Common myeloid progenitor, CD34-positive (primary cell): Measurements from ENCODE around the gene ZNF821.
A peak's percentile ranks its signal among the peaks of the same experiment; 100 is the strongest.

Experiments
- CTCF ChIA-PET: fragments of 350-600 bp; sonication (Branson Sonifier 250); formaldehyde crosslinking; loops from one replicate; lab custom pipeline; 2021; ENCODE audit warnings: antibody characterized with exemption; lab: Charles Lee
- POLR2A ChIA-PET: fragments of 350-600 bp; sonication (Branson Sonifier 250); formaldehyde crosslinking; loops from one replicate; lab custom pipeline; 2021; ENCODE audit warnings: antibody characterized with exemption; lab: Charles Lee
- DNase-seq, 3 donors: peaks; one replicate each; pipeline versions ENCODE4 v3.0.0 to v3.0.0-alpha.2; 2013
- H3K27ac ChIP-seq, 2 experiments: 1 replicate in 1 of 2; 2 replicates in 1 of 2; pipeline ENCODE4 v1.7.0; 2013; ENCODE audit warnings: inconsistent platforms in 2 of 2, low read length in 2 of 2, mild to moderate bottlenecking in 2 of 2, low read depth in 1 of 2, moderate library complexity in 1 of 2; ENCODE audit not compliant: severe bottlenecking in 2 of 2, insufficient read depth in 1 of 2, poor library complexity in 1 of 2
- H3K27me3 ChIP-seq, 5 experiments: replicated peaks in 2 of 5; 1 replicate in 3 of 5; 2 replicates in 2 of 5; pipeline versions ENCODE4 v1.6.1 to v1.7.0; 2013; ENCODE audit warnings: low read length in 4 of 5, mild to moderate bottlenecking in 2 of 5, moderate library complexity in 2 of 5, inconsistent platforms in 1 of 5; ENCODE audit not compliant: insufficient read depth in 5 of 5, control insufficient read depth in 4 of 5
- H3K36me3 ChIP-seq, 4 experiments: 1 replicate in 2 of 4; 2 replicates in 2 of 4; pipeline versions ENCODE4 v1.6.1 to v1.7.0; 2013; ENCODE audit warnings: low read length in 3 of 4, control low read depth in 1 of 4, mild to moderate bottlenecking in 1 of 4; ENCODE audit not compliant: control insufficient read depth in 4 of 4, insufficient read depth in 4 of 4
- H3K4me1 ChIP-seq, 4 experiments: 1 replicate in 3 of 4; 2 replicates in 1 of 4; pipeline versions ENCODE4 v1.6.1 to v1.7.1; 2013; ENCODE audit warnings: low read length in 3 of 4, mild to moderate bottlenecking in 3 of 4, control low read depth in 1 of 4, inconsistent platforms in 1 of 4, moderate library complexity in 1 of 4; ENCODE audit not compliant: control insufficient read depth in 4 of 4, insufficient read depth in 4 of 4; ENCODE audit errors: control extremely low read depth in 1 of 4
- H3K4me3 ChIP-seq, 7 experiments: 1 replicate in 4 of 7; 2 replicates in 3 of 7; pipeline versions ENCODE4 v1.5.1 to v1.7.0; 2013; ENCODE audit warnings: mild to moderate bottlenecking in 7 of 7, low read length in 6 of 7, moderate library complexity in 6 of 7, inconsistent platforms in 2 of 7, low read depth in 2 of 7, control low read depth in 1 of 7; ENCODE audit not compliant: insufficient read depth in 4 of 7, control insufficient read depth in 1 of 7; ENCODE audit errors: extremely low read depth in 1 of 7
- H3K9me3 ChIP-seq, 5 experiments: 1 replicate in 4 of 5; 2 replicates in 1 of 5; pipeline versions ENCODE4 v1.6.1 to v1.7.1; 2013; ENCODE audit warnings: low read length in 4 of 5, mild to moderate bottlenecking in 2 of 5, inconsistent platforms in 1 of 5, low read depth in 1 of 5, moderate library complexity in 1 of 5; ENCODE audit not compliant: control insufficient read depth in 4 of 5, insufficient read depth in 2 of 5; ENCODE audit errors: control extremely low read depth in 1 of 5
- WGBS: methylation state at CpG from one replicate; pipeline ENCODE4 v1.1.5; 2013; ENCODE audit not compliant: insufficient coverage; 5-methylcytosine and 5-hydroxymethylcytosine counted together

The ZNF821 gene

DNA sequence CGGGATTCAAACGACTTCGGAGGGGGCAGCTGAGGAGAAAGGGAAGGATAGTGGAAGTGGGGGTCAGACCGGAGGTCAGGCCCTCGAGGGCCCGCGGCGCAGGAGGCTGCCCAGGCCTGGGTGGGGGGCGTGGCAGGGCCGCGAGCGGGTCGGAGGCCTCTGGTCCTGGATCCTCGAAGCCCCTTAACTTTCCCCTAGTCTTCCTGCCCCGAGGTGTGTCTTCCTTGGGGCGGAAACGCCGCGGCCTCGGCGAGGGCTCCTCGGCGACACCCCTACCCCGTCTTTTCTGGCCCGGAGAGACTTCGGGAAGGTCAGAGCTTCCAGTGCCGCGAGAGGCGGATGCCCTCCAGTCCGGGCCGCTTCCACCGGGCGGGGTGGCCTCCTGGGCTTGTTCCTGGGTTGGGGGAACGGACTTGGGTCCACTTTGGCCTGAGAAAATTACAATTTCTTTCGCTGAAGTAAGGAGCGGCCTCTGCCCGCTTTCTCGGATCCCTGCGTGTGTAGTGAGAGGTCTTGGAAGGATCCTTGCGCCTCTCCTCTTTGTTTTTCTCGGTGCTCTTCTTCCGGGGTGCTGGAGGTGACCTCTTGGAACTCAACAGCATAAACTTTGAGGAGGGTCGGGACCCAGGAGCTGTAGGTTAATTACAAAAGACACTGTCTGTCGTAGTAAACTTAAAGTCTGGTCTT lies 11.8 kb upstream of the ZNF821 start:
- POLR2A ChIA-PET, result interaction anchor here (1.0 to 2.1 kb wide), 2 partner anchors 11 to 13 kb away, joined by 4 to 8 read pairs; partner anchors contain the start of gene ZNF821
- 0% methylated on average over 28 of the region's 44 CpGs for WGBS
- peak overlapping the region; percentile 85 to 99 (median 96) for H3K4me3 ChIP-seq
- H3K27me3 ChIP-seq, result no peaks in the 10 kb centered on the region
- H3K4me1 ChIP-seq, result peaks cover 8 to 42% (median 29%) of the 10 kb centered on the region in 4 experiments
- H3K9me3 ChIP-seq, result no peaks in the 10 kb centered on the region
- CTCF ChIA-PET, result interaction anchor here (1.1 to 8.5 kb wide), 2 partner anchors 13 to 20 kb away, joined by 4 to 67 read pairs; partner anchors contain the start of gene ZNF821
- H3K27ac ChIP-seq, result peak overlapping the region; percentile 91 to 98
- no peak for DNase-seq
- H3K36me3 ChIP-seq, result peaks cover 0 to 4% (median 1%) of the 10 kb centered on the region in 4 experiments

DNA sequence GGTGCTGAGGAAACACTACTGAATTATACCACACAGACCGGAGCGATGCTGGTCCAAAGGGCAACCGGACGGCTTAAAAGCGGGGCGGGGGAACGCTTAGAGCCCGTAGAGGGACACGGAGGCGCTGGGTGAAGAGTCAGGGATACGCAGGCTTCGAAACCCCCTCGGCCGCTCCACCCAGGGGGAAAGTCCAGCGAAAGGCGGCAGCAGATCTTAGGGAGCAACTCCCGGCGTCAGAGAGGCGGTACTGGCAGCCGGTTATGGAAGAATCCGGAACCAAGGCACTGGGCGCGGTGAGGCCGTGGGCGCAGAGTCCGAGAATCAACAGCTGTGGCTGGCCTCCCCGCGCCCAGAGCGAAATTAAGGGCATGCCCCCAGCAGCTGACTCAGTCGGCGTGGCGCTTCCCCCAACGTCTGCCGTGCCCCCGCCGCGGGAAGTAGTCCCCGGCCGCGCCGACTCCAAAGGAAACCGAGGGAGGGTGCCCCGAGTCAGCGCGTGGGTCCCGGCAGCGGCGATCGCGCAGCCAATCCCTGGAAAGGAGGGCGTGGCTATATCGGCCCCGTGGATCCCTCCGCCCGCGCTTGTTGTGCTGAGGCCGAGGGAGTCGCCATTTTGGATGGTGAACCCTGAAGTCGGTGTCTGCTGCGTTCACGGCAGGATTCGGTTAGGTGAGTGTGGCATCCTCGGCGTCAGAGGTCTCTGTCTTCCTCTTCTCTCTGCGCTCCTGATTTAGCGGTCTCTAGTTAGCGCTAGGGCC lies 11.1 kb upstream of the ZNF821 start, which contains the start of gene IST1:
TSS of gene IST1 (plus strand) at position 611 of the 758 bp plus-strand sequence. CDS start 20,110 bp downstream, outside the sequence.
- CTCF ChIA-PET, result interaction anchor here (8.5 kb wide), 1 partner anchor 12 kb away, joined by 67 read pairs; the partner anchor contains the start of gene ZNF821
- peaks cover 8 to 35% (median 26%) of the 10 kb centered on the region in 4 experiments for H3K4me1 ChIP-seq
- WGBS, result under 1% methylated on average over 55 of the region's 67 CpGs

DNA sequence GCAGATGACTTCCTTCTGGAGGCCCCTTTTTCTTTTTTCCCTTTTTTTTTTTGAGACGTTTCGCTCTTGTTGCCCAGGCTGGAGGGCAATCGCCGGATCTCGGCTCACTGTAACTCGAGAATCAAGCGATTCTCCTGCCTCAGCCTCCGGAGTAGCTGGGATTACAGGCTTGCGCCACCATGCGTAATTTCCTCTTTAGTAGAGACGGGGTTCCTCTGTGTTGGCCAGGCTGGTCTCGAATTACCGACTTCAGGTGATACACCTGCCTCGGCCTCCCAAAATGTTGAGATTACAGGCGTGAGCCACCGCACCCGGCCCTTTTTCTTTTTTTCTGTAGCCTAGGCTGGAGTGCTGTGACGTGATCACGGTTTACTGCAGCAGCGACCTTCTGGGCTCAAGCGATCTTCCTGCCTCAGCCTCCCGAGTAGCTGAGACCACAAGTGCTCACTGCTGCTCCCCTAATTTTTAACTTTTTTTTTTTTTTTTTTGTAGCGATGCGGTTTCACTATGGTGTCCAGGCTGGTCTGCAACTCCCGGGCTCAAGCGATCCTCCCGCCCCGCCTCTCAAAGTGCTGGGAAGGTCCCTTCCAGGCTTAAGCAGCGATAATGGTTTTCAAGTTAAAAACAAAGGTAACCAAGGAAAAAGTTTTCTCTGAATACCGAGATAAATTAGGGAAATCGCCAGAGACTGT lies 10.4 kb upstream of the ZNF821 start:
- Histone ChIP-seq H3K36me3 (peaks cover 0 to 4% (median 1%) of the 10 kb centered on the region in 4 experiments), H3K9me3 (no peaks in the 10 kb centered on the region), H3K27me3 (no peaks in the 10 kb centered on the region), H3K4me1 (peaks cover 8 to 29% (median 22%) of the 10 kb centered on the region in 4 experiments), H3K4me3 (peak overlapping the region; percentile 85 to 99 (median 96)), H3K27ac (peak overlapping the region; percentile 79 to 98)
- ChIA-PET CTCF (interaction anchor here (1.2 to 8.5 kb wide), 2 partner anchors 11 to 48 kb away, joined by 5 to 67 read pairs; partner anchors contain the start of gene ZNF821), POLR2A (interaction anchor here (1.0 to 2.1 kb wide), 2 partner anchors 10 to 11 kb away, joined by 4 to 8 read pairs; partner anchors contain the start of gene ZNF821)
- 0% methylated on average over 23 of the region's 31 CpGs for WGBS
- DNase-seq, result peak; percentile 53 to 65 (median 59)

More for the DNA sequence above, 11.1 kb upstream of the ZNF821 start, which contains the start of gene IST1:
- H3K9me3 ChIP-seq, result no peaks in the 10 kb centered on the region
- peak; percentile 98 to 99 (median 99) for DNase-seq
- H3K4me3 ChIP-seq, result peak within 1 kb of the TSS; percentile 85 to 99 (median 96)
- H3K27ac ChIP-seq, result peak within 1 kb of the TSS; percentile 91 to 98
- POLR2A ChIA-PET, result interaction anchor here (1.0 to 2.1 kb wide), 2 partner anchors 11 to 12 kb away, joined by 4 to 8 read pairs; partner anchors contain the start of gene ZNF821
- H3K27me3 ChIP-seq, result no peaks in the 10 kb centered on the region
- H3K36me3 ChIP-seq, result peaks cover 0 to 4% (median 1%) of the 10 kb centered on the region in 4 experiments

DNA sequence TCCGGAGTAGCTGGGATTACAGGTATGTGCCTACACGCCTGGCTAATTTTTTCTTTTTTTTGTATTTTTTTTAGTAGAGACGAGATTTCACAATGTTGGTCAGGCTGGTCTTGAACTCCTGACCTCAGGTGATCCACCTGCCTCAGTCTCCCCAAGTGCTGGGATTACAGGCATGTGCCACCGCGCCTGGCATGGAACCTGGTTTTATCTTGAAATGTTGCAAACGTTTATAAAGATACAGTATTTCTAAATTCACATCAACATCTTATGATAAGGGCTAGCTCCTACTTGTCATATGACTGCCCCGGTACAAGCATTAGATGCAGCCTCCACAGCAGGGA lies 9.9 kb upstream of the ZNF821 start:
- H3K9me3 ChIP-seq, result no peaks in the 10 kb centered on the region
- peaks cover 8 to 26% (median 20%) of the 10 kb centered on the region in 4 experiments for H3K4me1 ChIP-seq
- H3K36me3 ChIP-seq, result peaks cover 0 to 4% (median 1%) of the 10 kb centered on the region in 4 experiments
- peak overlapping the region; percentile 79 to 98 for H3K27ac ChIP-seq
- CTCF ChIA-PET, result interaction anchor here (1.2 to 8.5 kb wide), 2 partner anchors 11 to 47 kb away, joined by 5 to 67 read pairs; partner anchors contain the start of gene ZNF821
- POLR2A ChIA-PET, result interaction anchor here (0.5 to 2.1 kb wide), 2 partner anchors 9 to 165 kb away, joined by 3 to 8 read pairs; partner anchors contain the start of gene ZNF821
- DNase-seq, result no peak
- 0% methylated on average over 2 of the region's 7 CpGs for WGBS
- H3K4me3 ChIP-seq, result peak overlapping the region; percentile 85 to 99 (median 96)
- H3K27me3 ChIP-seq, result no peaks in the 10 kb centered on the region

DNA sequence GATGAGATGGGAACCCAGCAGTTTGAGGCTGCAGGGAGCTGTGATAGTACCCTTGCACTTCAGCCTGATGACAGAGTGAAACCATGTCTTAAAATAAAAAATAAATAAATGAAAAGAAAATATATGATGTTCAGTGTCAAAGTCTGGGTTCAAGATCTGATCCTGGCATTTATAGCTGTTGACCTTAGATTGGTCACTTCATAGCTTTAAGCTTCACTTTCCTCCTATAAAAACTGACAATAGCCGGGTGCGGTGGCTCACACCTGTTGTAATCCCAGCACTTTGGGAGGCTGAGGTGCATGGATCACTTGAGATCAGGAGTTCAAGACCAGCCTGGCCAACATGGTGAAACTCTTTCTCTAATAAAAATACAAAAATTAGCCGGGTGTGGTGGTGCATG lies 5.2 kb upstream of the ZNF821 start:
- no peak for DNase-seq
- CTCF ChIA-PET, result no interaction called here
- WGBS, result 100% methylated on average over 1 of the region's 3 CpGs
- no peak overlapping the region for H3K4me3 ChIP-seq
- H3K27me3 ChIP-seq, result no peaks in the 10 kb centered on the region
- H3K36me3 ChIP-seq, result no peaks in the 10 kb centered on the region
- H3K4me1 ChIP-seq, result peaks cover 7 to 18% (median 17%) of the 10 kb centered on the region in 4 experiments
- no peaks in the 10 kb centered on the region for H3K9me3 ChIP-seq
- no peak overlapping the region for H3K27ac ChIP-seq
- POLR2A ChIA-PET, result no interaction called here

DNA sequence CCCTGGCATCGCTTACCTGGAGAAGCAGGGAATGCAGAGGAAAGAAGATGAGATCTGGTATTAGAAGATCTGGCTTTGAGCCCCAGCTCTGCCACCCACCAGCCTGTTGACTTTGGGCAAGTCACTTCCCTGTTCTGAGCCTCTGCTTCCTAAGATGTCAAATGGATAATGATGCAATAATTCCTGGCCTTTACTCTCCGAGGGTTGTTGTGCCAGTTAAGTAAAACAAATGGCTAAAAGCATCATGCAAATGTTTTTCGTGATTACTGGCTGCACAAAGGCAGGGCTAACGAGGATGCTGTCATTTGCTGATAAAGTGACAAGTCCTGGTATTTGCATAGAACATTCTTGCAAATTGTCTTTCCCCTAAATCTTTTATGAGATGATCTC lies 1.3 kb upstream of the ZNF821 start:
- ChIA-PET POLR2A (no interaction called here), CTCF (interaction anchor here (1.2 to 5.5 kb wide), 3 partner anchors 10 to 61 kb away, joined by 3 to 67 read pairs (median 3); partner anchors contain the start of gene IST1)
- 6% methylated on average over 2 of the region's 4 CpGs for WGBS
- Histone ChIP-seq H3K4me1 (peaks cover 27 to 45% (median 36%) of the 10 kb centered on the region in 4 experiments), H3K4me3 (peak overlapping the region in 1 of 7 experiments; percentile 42), H3K36me3 (no peaks in the 10 kb centered on the region), H3K9me3 (no peaks in the 10 kb centered on the region), H3K27ac (no peak overlapping the region), H3K27me3 (no peaks in the 10 kb centered on the region)
- DNase-seq, result peak in 2 of 3 donors; percentile 29 to 45
